HCT116 (cell line): ENCODE measurements around the gene WDR70. TPM values are rescaled to one million over a fixed set of nuclear protein-coding genes. Genes with fewer than 3 reads are reported as not detected.

Experiments used
- ATAC-seq: fragments of 200-7000 bp; cut with Tn5 transposase; 2 replicates; pipeline ENCODE4 v1.9.1; 2020; ENCODE audit warnings: mild to moderate bottlenecking, moderate library complexity
- BruUV-seq: library from RNA; stranded (reverse); fragments of 400-500 nt; replicated peaks from 2 replicates; lab custom pipeline; 2021; lab: Mats Ljungman, UMichigan
- CTCF ChIA-PET: fragments of 300-600 bp; sonication (Branson Sonifier 250); formaldehyde crosslinking; loops from one replicate; lab custom pipeline; 2021; ENCODE audit warnings: antibody characterized with exemption; lab: Charles Lee
- POLR2A ChIA-PET: fragments of 300-600, 350-600 bp; sonication (Branson Sonifier 250); formaldehyde crosslinking; loops from one replicate; lab custom pipeline; 2021; ENCODE audit warnings: antibody characterized with exemption; lab: Charles Lee
- RAD21 ChIA-PET, 2 experiments: fragments of 300-600 bp; sonication (Branson Sonifier 250); formaldehyde crosslinking; loops; one replicate each; lab custom pipeline; 2023; ENCODE audit warnings: low total read pairs in 2 of 2; ENCODE audit not compliant: uncharacterized antibody in 2 of 2, unreplicated experiment in 2 of 2, low non-redundant PET in 1 of 2; lab: Charles Lee
- DNase-seq: peaks from one replicate; pipeline ENCODE4 v3.0.0-alpha.2; 2010; ENCODE audit warnings: low read depth, low spot score
- H2AFZ ChIP-seq: fragments of 200-600 bp; shearing (Covaris generic), sonication (generic); 2 replicates; pipeline ENCODE4 v1.6.1; 2017; ENCODE audit warnings: low read depth, mixed run types, mixed read lengths, antibody characterized with exemption, low read length; ENCODE audit not compliant: poor library complexity, severe bottlenecking
- H3K27ac ChIP-seq: 2 replicates; pipeline ENCODE4 v1.5.1; 2012; ENCODE audit warnings: low read depth, low read length
- H3K27me3 ChIP-seq: fragments of 200-600 bp; sonication (generic); 2 replicates; pipeline ENCODE4 v1.6.1; 2016; ENCODE audit warnings: mixed run types, low read length, mixed read lengths; ENCODE audit not compliant: insufficient read depth
- H3K36me3 ChIP-seq, 2 experiments: fragments of 200-500 bp in 1 of 2; fragments of 200-600 bp in 1 of 2; sonication (Bioruptor generic) in 1 of 2; sonication (generic) in 1 of 2; 2 replicates each; pipeline versions ENCODE4 v1.5.1 to v1.6.1; 2014 to 2016; ENCODE audit warnings: low read length in 2 of 2, inconsistent platforms in 1 of 2, mixed read lengths in 1 of 2, mixed run types in 1 of 2; ENCODE audit not compliant: insufficient read depth in 2 of 2, control insufficient read depth in 1 of 2
- H3K4me1 ChIP-seq, 2 experiments: fragments of 200-600 bp in 1 of 2; sonication (generic) in 1 of 2; 2 replicates each; pipeline versions ENCODE4 v1.5.1 to v1.6.1; 2012 to 2017; ENCODE audit warnings: low read length in 2 of 2, inconsistent platforms in 1 of 2, mild to moderate bottlenecking in 1 of 2, mixed read lengths in 1 of 2, mixed run types in 1 of 2, moderate library complexity in 1 of 2; ENCODE audit not compliant: insufficient read depth in 2 of 2, control insufficient read depth in 1 of 2
- H3K4me2 ChIP-seq: fragments of 200-600 bp; sonication (generic); 2 replicates; pipeline ENCODE4 v1.6.1; 2017; ENCODE audit warnings: mixed run types, low read length, mixed read lengths
- H3K4me3 ChIP-seq, 2 experiments: fragments of 200-600 bp in 1 of 2; sonication (generic) in 1 of 2; replicated peaks in 1 of 2; 2 replicates each; pipeline ENCODE4 v1.5.1; 2011 to 2016; ENCODE audit warnings: low read length in 2 of 2, control low read depth in 1 of 2, low read depth in 1 of 2, mild to moderate bottlenecking in 1 of 2, mixed read lengths in 1 of 2, mixed run types in 1 of 2
- H3K79me2 ChIP-seq: fragments of 200-600 bp; sonication (generic); 2 replicates; pipeline ENCODE4 v1.6.1; 2017; ENCODE audit warnings: mild to moderate bottlenecking, mixed run types, low read length, moderate library complexity, mixed read lengths; ENCODE audit not compliant: insufficient read depth
- H3K9ac ChIP-seq: fragments of 200-600 bp; sonication (generic); 2 replicates; pipeline ENCODE4 v1.6.1; 2016; ENCODE audit warnings: low read length, mixed read lengths
- H3K9me2 ChIP-seq: fragments of 200-600 bp; sonication (generic), shearing (Covaris generic); 2 replicates; pipeline ENCODE4 v1.6.1; 2017; ENCODE audit warnings: mixed run types, mild to moderate bottlenecking, moderate library complexity; ENCODE audit not compliant: insufficient read depth
- H3K9me3 ChIP-seq, 2 experiments: fragments of 200-500 bp in 1 of 2; fragments of 200-600 bp in 1 of 2; sonication (Bioruptor generic) in 1 of 2; sonication (generic) in 1 of 2; 2 replicates each; pipeline ENCODE4 v1.6.1; 2014 to 2017; ENCODE audit warnings: low read length in 2 of 2, mixed read lengths in 2 of 2, inconsistent platforms in 1 of 2, low read depth in 1 of 2, mild to moderate bottlenecking in 1 of 2, mixed run types in 1 of 2, moderate library complexity in 1 of 2; ENCODE audit not compliant: control insufficient read depth in 1 of 2, insufficient read depth in 1 of 2
- H4K20me1 ChIP-seq: fragments of 200-600 bp; sonication (generic), shearing (Covaris generic); 2 replicates; pipeline ENCODE4 v1.6.1; 2017; ENCODE audit warnings: mixed run types, mild to moderate bottlenecking, moderate library complexity; ENCODE audit not compliant: insufficient read depth
- ATF3 ChIP-seq: IDR thresholded peaks from 2 replicates; pipeline ENCODE4 v1.6.1; 2012
- CEBPB ChIP-seq: IDR thresholded peaks from 2 replicates; pipeline ENCODE4 v1.6.1; 2012; ENCODE audit warnings: low read depth
- EZH2 ChIP-seq: fragments of 200-600 bp; sonication (generic); IDR thresholded peaks from 2 replicates; pipeline ENCODE4 v1.6.1; 2017; ENCODE audit warnings: antibody characterized with exemption, mixed run types
- FOSL1 ChIP-seq: IDR thresholded peaks from 2 replicates; pipeline ENCODE4 v1.6.1; 2012; ENCODE audit warnings: low read depth
- JUND ChIP-seq: IDR thresholded peaks from 2 replicates; pipeline ENCODE4 v1.6.1; 2012
- MAX ChIP-seq: IDR thresholded peaks from 2 replicates; pipeline ENCODE4 v1.6.1; 2012
- POLR2AphosphoS5 ChIP-seq: IDR thresholded peaks from 2 replicates; pipeline ENCODE4 v1.6.1; 2011; ENCODE audit warnings: mild to moderate bottlenecking, low read depth, low read length, moderate library complexity
- RAD21 ChIP-seq: IDR thresholded peaks from 2 replicates; pipeline ENCODE4 v1.6.1; 2012; ENCODE audit warnings: low read depth, mild to moderate bottlenecking
- SIN3A ChIP-seq: IDR thresholded peaks from 2 replicates; pipeline ENCODE4 v1.6.1; 2012; ENCODE audit warnings: low read depth
- SP1 ChIP-seq: IDR thresholded peaks from 2 replicates; pipeline ENCODE4 v1.6.1; 2012; ENCODE audit warnings: low read depth
- TCF7L2 ChIP-seq: IDR thresholded peaks from 2 replicates; pipeline ENCODE4 v1.7.0; 2011; ENCODE audit warnings: borderline replicate concordance, inconsistent platforms; ENCODE audit not compliant: insufficient read depth, insufficient read length; ENCODE audit errors: extremely low read depth
- YY1 ChIP-seq: IDR thresholded peaks from 2 replicates; pipeline ENCODE4 v1.6.1; 2011; ENCODE audit warnings: low read length, low read depth, moderate library complexity, mild to moderate bottlenecking; ENCODE audit not compliant: insufficient replicate concordance; ENCODE audit errors: extremely low read depth
- ZBTB33 ChIP-seq: IDR thresholded peaks from 2 replicates; pipeline ENCODE4 v1.6.1; 2011; ENCODE audit warnings: mild to moderate bottlenecking, low read length, moderate library complexity; ENCODE audit not compliant: insufficient replicate concordance; ENCODE audit errors: extremely low read depth
- ZFX ChIP-seq: fragments of 450-650 bp; IDR thresholded peaks from 2 replicates; pipeline ENCODE4 v1.6.1; 2017
- ZNF274 ChIP-seq: fragments of 200-500 bp; sonication (Bioruptor generic); IDR thresholded peaks from 2 replicates; pipeline ENCODE4 v1.6.1; 2014; ENCODE audit warnings: mild to moderate bottlenecking, low read depth, low read length, inconsistent platforms
- intact Hi-C: fragments of 100-400 bp; cut with micrococcal nuclease; formaldehyde crosslinking; loops from 2 replicates; pipeline ENCODE4 v1.10.0; 2022
- total RNA-seq: library from RNA; stranded (reverse); gene quantifications from one replicate; pipeline ENCODE4 v1.2.1, GENCODE V29; 2021; ENCODE audit not compliant: unreplicated experiment

WDR70 gene
- total RNA-seq, 1 experiment from 2014 or later, result 31.1 TPM

- TF ChIP-seq TCF7L2, result no peak
- TF ChIP-seq POLR2AphosphoS5, result no peak
- no peak for TF ChIP-seq CEBPB
- no peak for TF ChIP-seq SIN3A
These were observed 219.6 kb downstream of the WDR70 start (continued) for GRCh38 chr5:37598733-37599132.

- H4K20me1 ChIP-seq, result no peaks in the 10 kb centered on the region
- POLR2A ChIA-PET, result no interaction called here
- CTCF ChIA-PET, result no interaction called here
These were observed 222.0 kb downstream of the WDR70 start for GRCh38 chr5:37601163-37601562.

More at GRCh38 chr5:37601163-37601562, 222.0 kb downstream of the WDR70 start:
- H2AFZ ChIP-seq, result no peak overlapping the region
- no peaks in the 10 kb centered on the region for H3K4me1 ChIP-seq
- no peak overlapping the region for H3K4me2 ChIP-seq
- DNase-seq (no peak), ATAC-seq (no peak)
- no peaks in the 10 kb centered on the region for H3K79me2 ChIP-seq
- H3K4me3 ChIP-seq, result no peak overlapping the region
- no TSS peak for BruUV-seq
- H3K9me2 ChIP-seq, result no peaks in the 10 kb centered on the region
- RAD21 ChIA-PET, result no interaction called here
- TF ChIP-seq MAX (no peak), RAD21 (no peak), YY1 (no peak), ZNF274 (no peak), EZH2 (no peak), JUND (no peak), ZBTB33 (no peak), ATF3 (no peak), ZFX (no peak), SP1 (no peak), POLR2AphosphoS5 (no peak), FOSL1 (no peak)
- no peaks in the 10 kb centered on the region for H3K36me3 ChIP-seq
- no peak overlapping the region for H3K9ac ChIP-seq
- no peak overlapping the region for H3K27ac ChIP-seq
- H3K27me3 ChIP-seq, result no peaks in the 10 kb centered on the region
- H3K9me3 ChIP-seq, result peaks cover 0 to 5% of the 10 kb centered on the region in 2 experiments; a peak in 1 of 4 replicates
- intact Hi-C loops, result no loop called here
